ENCODE results near the gene TCF7. TPM values are rescaled to one million over a fixed set of nuclear protein-coding genes. Genes with fewer than 3 reads are reported as not detected.

Gene TCF7
- total RNA-seq, 1 experiment from 2014 or later, result 18.2 TPM

- H3K9ac ChIP-seq (ENCODE audit: extremely low read depth, insufficient read length, low read length), result no peak overlapping the region
- Mint-ChIP-seq H3K4me3 (peak overlapping the region; percentile 93 to 97; a peak in 3 of 5 replicates), H3K27ac (peak overlapping the region in 1 of 3 experiments; percentile 62; a peak in 2 of 7 replicates), H3K27me3 (ENCODE audit: low read depth) (no peaks in the 10 kb centered on the region), H3K36me3 (ENCODE audit: insufficient read depth in 1 of 3, low read depth in 3 of 3) (peaks cover 7 to 13% (median 8%) of the 10 kb centered on the region in 3 experiments; a peak in 6 of 7 replicates), H3K9me3 (no peaks in the 10 kb centered on the region), H3K4me1 (peaks cover 14 to 17% of the 10 kb centered on the region in 2 experiments)
- DNase-seq, result no peak
- H3K27me3 ChIP-seq (ENCODE audit: insufficient read depth, low read length), result no peaks in the 10 kb centered on the region
- TF ChIP-seq, protein P1, sequence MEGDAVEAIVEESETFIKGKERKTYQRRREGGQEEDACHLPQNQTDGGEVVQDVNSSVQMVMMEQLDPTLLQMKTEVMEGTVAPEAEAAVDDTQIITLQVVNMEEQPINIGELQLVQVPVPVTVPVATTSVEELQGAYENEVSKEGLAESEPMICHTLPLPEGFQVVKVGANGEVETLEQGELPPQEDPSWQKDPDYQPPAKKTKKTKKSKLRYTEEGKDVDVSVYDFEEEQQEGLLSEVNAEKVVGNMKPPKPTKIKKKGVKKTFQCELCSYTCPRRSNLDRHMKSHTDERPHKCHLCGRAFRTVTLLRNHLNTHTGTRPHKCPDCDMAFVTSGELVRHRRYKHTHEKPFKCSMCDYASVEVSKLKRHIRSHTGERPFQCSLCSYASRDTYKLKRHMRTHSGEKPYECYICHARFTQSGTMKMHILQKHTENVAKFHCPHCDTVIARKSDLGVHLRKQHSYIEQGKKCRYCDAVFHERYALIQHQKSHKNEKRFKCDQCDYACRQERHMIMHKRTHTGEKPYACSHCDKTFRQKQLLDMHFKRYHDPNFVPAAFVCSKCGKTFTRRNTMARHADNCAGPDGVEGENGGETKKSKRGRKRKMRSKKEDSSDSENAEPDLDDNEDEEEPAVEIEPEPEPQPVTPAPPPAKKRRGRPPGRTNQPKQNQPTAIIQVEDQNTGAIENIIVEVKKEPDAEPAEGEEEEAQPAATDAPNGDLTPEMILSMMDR (conservative IDR thresholded peaks at IDR 0.05), result no peak
- no peak overlapping the region for H3K14ac ChIP-seq (ENCODE audit: insufficient read depth, low read length)
- no peak overlapping the region for H3K18ac ChIP-seq (ENCODE audit: insufficient read length, low read depth, low read length)
- no peaks in the 10 kb centered on the region for H3K9me3 ChIP-seq (ENCODE audit: control insufficient read depth, low read depth, low read length)
- no peak overlapping the region for H2BK20ac ChIP-seq (ENCODE audit: low read depth, low read length, poor library complexity, severe bottlenecking)
- H4K5ac ChIP-seq (ENCODE audit: insufficient read length, low read depth, low read length), result no peak overlapping the region
- H2AK5ac ChIP-seq (ENCODE audit: insufficient read length, low read length), result no peak overlapping the region
- H2BK15ac ChIP-seq (ENCODE audit: low read depth, low read length), result no peak overlapping the region
- no peak overlapping the region for H2BK120ac ChIP-seq (ENCODE audit: low read depth, low read length, poor library complexity, severe bottlenecking)
- H3K56ac ChIP-seq (ENCODE audit: insufficient read length, low read depth, low read length), result no peak overlapping the region
- H3K4ac ChIP-seq (ENCODE audit: low read depth, low read length), result no peak overlapping the region
- no peak overlapping the region for H3K4me2 ChIP-seq (ENCODE audit: insufficient read depth, insufficient read length, low read length)
- no CpG with 5 or more reads among the region's 3 CpGs for WGBS (ENCODE audit: extremely low coverage, insufficient read length, low lambda C conversion rate)
- H2AFZ ChIP-seq (ENCODE audit: low read length), result no peak overlapping the region
- no peak overlapping the region for H2BK5ac ChIP-seq (ENCODE audit: insufficient read length, low read length)
- H2BK12ac ChIP-seq (ENCODE audit: insufficient read length, low read depth, low read length), result no peak overlapping the region
- no peak overlapping the region for H3T11ph ChIP-seq (ENCODE audit: low read length)
- no peak overlapping the region for H4K91ac ChIP-seq (ENCODE audit: insufficient read length, low read depth, low read length)
- peaks cover 11% of the 10 kb centered on the region for H3K23me2 ChIP-seq (ENCODE audit: insufficient read length, low read depth, low read length, poor library complexity, severe bottlenecking)
- H4K20me1 ChIP-seq (ENCODE audit: control insufficient read depth, insufficient read depth, insufficient read length), result peaks cover 3% of the 10 kb centered on the region
- H3K27ac ChIP-seq (ENCODE audit: insufficient read length, low read depth, low read length), result no peak overlapping the region
- peaks cover 3% of the 10 kb centered on the region for H3K4me1 ChIP-seq (ENCODE audit: insufficient read depth, low read length)
- H3K23ac ChIP-seq (ENCODE audit: insufficient read length, low read depth, low read length), result no peak overlapping the region
- H3K79me1 ChIP-seq (ENCODE audit: insufficient read depth, low read depth, low read length, poor library complexity, severe bottlenecking), result peaks cover 5% of the 10 kb centered on the region
- H4K8ac ChIP-seq (replicated peaks; ENCODE audit: insufficient read length, low read depth, low read length), result no peak overlapping the region
- peaks cover 18% of the 10 kb centered on the region for H3K79me2 ChIP-seq (ENCODE audit: insufficient read depth, low read length)
Observed at GRCh38 chr5:134178096-134178419, 63.6 kb downstream of the TCF7 start.

Data from H9 (cell line).